ENCODE results near the gene CXCL17. TPM values are rescaled to one million over a fixed set of nuclear protein-coding genes. Genes with fewer than 3 reads are reported as not detected.

CXCL17 gene
- total RNA-seq, 1 donor from 2014 or later: not detected

GRCh38 chr19:42394751-42395150, 48.0 kb downstream of the CXCL17 start:
- no peak for TF ChIP-seq CTCF (IDR thresholded peaks at IDR 0.05; ENCODE audit: partially characterized antibody, unreplicated experiment)
- Mint-ChIP-seq H3K4me1 (ENCODE audit: low read depth, unreplicated experiment) (peaks cover 19% of the 10 kb centered on the region), H3K27ac (ENCODE audit: unreplicated experiment) (peak overlapping the region; percentile 9), H3K9me3 (ENCODE audit: unreplicated experiment) (peaks cover 15% of the 10 kb centered on the region), H3K36me3 (ENCODE audit: unreplicated experiment) (peaks cover 5% of the 10 kb centered on the region), H3K27me3 (ENCODE audit: unreplicated experiment) (peaks cover 21% of the 10 kb centered on the region), H3K4me3 (ENCODE audit: unreplicated experiment) (no peak overlapping the region)
- no peak for DNase-seq

- no peak for DNase-seq
- Mint-ChIP-seq H3K9me3 (ENCODE audit: unreplicated experiment) (peaks cover 7% of the 10 kb centered on the region), H3K4me1 (ENCODE audit: low read depth, unreplicated experiment) (peaks cover 11% of the 10 kb centered on the region), H3K27ac (ENCODE audit: unreplicated experiment) (no peak overlapping the region), H3K36me3 (ENCODE audit: unreplicated experiment) (peaks cover 5% of the 10 kb centered on the region), H3K27me3 (ENCODE audit: unreplicated experiment) (peaks cover 11% of the 10 kb centered on the region), H3K4me3 (ENCODE audit: unreplicated experiment) (no peak overlapping the region)
- no peak for TF ChIP-seq CTCF (IDR thresholded peaks at IDR 0.05; ENCODE audit: partially characterized antibody, unreplicated experiment)
Observed at GRCh38 chr19:42392165-42392564, 50.6 kb downstream of the CXCL17 start.

DNA sequence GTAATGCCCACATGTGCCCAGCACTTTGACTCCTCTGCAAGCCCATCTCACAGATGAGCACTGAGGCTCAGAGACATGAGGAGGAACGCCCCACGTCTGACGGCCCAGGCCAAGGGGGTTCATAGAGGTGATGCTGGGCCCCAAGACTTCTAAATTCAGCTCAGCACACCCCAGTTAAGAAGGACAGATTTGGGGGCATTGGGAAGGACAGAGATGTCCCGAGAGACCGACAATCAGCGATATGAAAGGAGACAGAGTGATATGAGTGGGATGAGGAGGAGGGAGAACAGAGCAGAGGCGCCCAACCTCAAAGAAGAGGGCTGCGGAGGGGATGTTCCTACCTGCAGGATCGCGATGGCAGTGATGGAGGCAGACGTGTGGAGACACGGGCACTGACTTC, 52.8 kb downstream of the CXCL17 start, which contains the start of gene CNFN:
CNFN (minus strand) TSS at position 399 of the 400 bp plus-strand sequence. CDS start 1,260 bp downstream, outside the sequence.
- no peak for DNase-seq
- Mint-ChIP-seq H3K27ac (ENCODE audit: unreplicated experiment) (no peak within 1 kb of the TSS), H3K9me3 (ENCODE audit: unreplicated experiment) (peaks cover 9% of the 10 kb centered on the region), H3K36me3 (ENCODE audit: unreplicated experiment) (peaks cover 5% of the 10 kb centered on the region), H3K4me3 (ENCODE audit: unreplicated experiment) (no peak within 1 kb of the TSS), H3K4me1 (ENCODE audit: low read depth, unreplicated experiment) (peaks cover 2% of the 10 kb centered on the region), H3K27me3 (ENCODE audit: unreplicated experiment) (peaks cover 14% of the 10 kb centered on the region)
- TF ChIP-seq CTCF (IDR thresholded peaks at IDR 0.05; ENCODE audit: partially characterized antibody, unreplicated experiment): no peak

DNA sequence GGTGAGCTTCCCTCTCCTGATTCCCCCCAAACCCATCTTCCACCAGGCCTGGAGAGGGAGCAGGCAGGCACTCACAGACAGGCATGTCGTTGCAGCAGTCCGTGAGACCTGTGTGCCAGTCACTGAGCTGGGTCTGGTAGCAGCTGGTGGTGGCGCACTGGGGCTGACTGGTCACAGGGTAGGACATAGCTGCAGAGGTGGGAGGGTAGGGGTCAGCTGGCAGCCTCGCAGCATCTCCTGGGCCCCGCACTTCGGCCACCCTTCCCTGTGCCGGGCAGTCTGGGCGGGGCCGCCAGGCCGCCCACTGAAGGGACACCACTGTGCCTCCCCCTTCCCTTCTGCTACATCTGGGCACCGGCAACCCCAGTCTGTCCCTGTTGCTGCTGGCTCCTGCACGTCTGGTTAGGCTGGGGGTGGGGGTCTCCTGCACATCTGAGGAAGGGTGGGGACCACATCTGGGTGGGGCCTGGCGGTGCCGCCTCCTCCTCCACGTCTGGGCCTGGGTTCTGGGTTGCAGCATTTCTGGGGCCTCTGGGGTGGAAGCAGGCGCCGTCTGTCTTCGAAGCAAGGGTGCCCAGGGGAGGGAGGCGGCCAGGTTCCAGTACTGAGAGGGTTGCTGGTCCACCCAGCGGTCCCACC, 53.8 kb downstream of the CXCL17 start:
- H3K9me3 Mint-ChIP-seq (ENCODE audit: unreplicated experiment): peaks cover 9% of the 10 kb centered on the region
- H3K4me3 Mint-ChIP-seq (ENCODE audit: unreplicated experiment): no peak overlapping the region
- H3K27ac Mint-ChIP-seq (ENCODE audit: unreplicated experiment): no peak overlapping the region
- peaks cover 14% of the 10 kb centered on the region for H3K27me3 Mint-ChIP-seq (ENCODE audit: unreplicated experiment)
- H3K36me3 Mint-ChIP-seq (ENCODE audit: unreplicated experiment): peaks cover 5% of the 10 kb centered on the region
- DNase-seq: no peak
- peaks cover 2% of the 10 kb centered on the region for H3K4me1 Mint-ChIP-seq (ENCODE audit: low read depth, unreplicated experiment)
- TF ChIP-seq CTCF (IDR thresholded peaks at IDR 0.05; ENCODE audit: partially characterized antibody, unreplicated experiment): no peak

DNA sequence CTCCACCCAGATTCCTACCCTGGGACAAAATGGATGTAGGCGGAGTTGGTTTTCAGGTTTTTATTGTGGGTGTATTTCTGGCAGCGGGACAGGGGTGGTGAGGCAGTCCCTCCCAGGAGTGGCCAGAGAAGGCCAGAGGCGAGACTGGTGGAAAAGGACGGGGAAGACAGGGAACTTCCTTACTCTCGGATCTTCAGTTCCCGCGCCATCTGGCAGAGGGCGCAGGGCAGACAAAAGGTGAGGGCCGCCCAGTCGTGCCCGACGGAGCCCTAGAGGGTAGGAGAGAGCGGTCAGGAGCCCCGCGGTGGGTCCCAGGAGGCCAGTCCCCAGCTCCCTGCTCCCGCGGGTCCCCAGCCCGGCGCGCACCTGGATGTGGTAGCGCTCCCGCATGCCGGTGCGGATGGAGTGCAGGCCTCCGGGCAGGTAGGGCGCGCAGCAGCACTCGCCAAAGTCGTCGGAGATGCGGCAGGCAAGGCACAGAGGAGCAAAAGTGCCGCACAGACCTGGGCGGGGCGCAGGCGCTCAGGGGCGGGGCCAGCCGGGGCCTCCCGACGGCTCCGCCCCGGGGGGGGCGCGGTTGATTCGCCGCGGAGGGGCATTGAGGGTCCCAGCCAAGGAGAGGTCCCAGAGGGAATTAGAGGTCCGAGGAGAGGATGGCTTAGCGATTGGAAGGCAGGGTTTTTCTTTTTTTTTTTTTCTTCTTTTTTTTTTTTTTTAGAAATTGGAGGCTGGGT, 55.6 kb downstream of the CXCL17 start:
- H3K27me3 Mint-ChIP-seq (ENCODE audit: unreplicated experiment): peaks cover 13% of the 10 kb centered on the region
- peaks cover 5% of the 10 kb centered on the region for H3K36me3 Mint-ChIP-seq (ENCODE audit: unreplicated experiment)
- TF ChIP-seq CTCF (IDR thresholded peaks at IDR 0.05; ENCODE audit: partially characterized antibody, unreplicated experiment): peak; percentile 20
- H3K9me3 Mint-ChIP-seq (ENCODE audit: unreplicated experiment): peaks cover 9% of the 10 kb centered on the region
- H3K27ac Mint-ChIP-seq (ENCODE audit: unreplicated experiment): no peak overlapping the region
- H3K4me3 Mint-ChIP-seq (ENCODE audit: unreplicated experiment): peak overlapping the region; percentile 68
- peaks cover 2% of the 10 kb centered on the region for H3K4me1 Mint-ChIP-seq (ENCODE audit: low read depth, unreplicated experiment)
- DNase-seq: peak; percentile 67

Data from glutamatergic neuron (in vitro differentiated cells).